GM12878 (cell line): Measurements from ENCODE around the gene NUP35. TPM values are rescaled to one million over a fixed set of nuclear protein-coding genes. Genes with fewer than 3 reads are reported as not detected.

Source experiments
- ATAC-seq: fragments of 200-7000 bp; cut with Tn5 transposase; 3 replicates; pipeline ENCODE4 v1.9.1; 2020; ENCODE audit warnings: mild to moderate bottlenecking, moderate library complexity
- BruUV-seq: library from RNA; stranded (reverse); fragments of 400-500 nt; replicated peaks from 2 replicates; lab custom pipeline; 2021; lab: Mats Ljungman, UMichigan
- CTCF ChIA-PET: fragments of 300-600 bp; sonication (Branson Sonifier 250); formaldehyde crosslinking; extraction: SDS; loops from one replicate; lab custom pipeline; 2021; ENCODE audit warnings: inconsistent platforms; lab: Yijun Ruan, JAX
- POLR2A ChIA-PET: fragments of 350-600 bp; formaldehyde crosslinking; extraction: SDS; loops from one replicate; lab custom pipeline; 2021; ENCODE audit warnings: inconsistent platforms; lab: Charles Lee
- RAD21 ChIA-PET: fragments of 300-600 bp; sonication (Branson Sonifier 250); formaldehyde crosslinking; loops from one replicate; lab custom pipeline; 2023; ENCODE audit warnings: antibody characterized with exemption; ENCODE audit not compliant: unreplicated experiment; lab: Charles Lee
- SMC1A ChIA-PET: fragments of 300-600 bp; sonication (Branson Sonifier 250); formaldehyde crosslinking; loops from one replicate; lab custom pipeline; 2023; ENCODE audit not compliant: unreplicated experiment, uncharacterized antibody; lab: Charles Lee
- DNase-seq: peaks from one replicate; pipeline ENCODE4 v3.0.0-alpha.2; 2011; ENCODE audit warnings: low read depth, low spot score
- FAIRE-seq: peaks from 3 replicates; lab custom pipeline; 2011; peaks lifted over from hg19 to GRCh38; lab: Jason Lieb, UNC
- H2AFZ ChIP-seq: 2 replicates; pipeline ENCODE4 v1.6.0; 2011; ENCODE audit warnings: low read depth, low read length, control low read depth; ENCODE audit not compliant: control insufficient read depth
- H3K27ac ChIP-seq: 2 replicates; pipeline ENCODE4 v1.5.1; 2011; ENCODE audit warnings: control low read depth; ENCODE audit not compliant: control insufficient read depth, insufficient read depth
- H3K27me3 ChIP-seq, 2 experiments: replicated peaks in 1 of 2; 2 replicates each; pipeline versions ENCODE4 v1.6.0 to v1.6.1; 2011; ENCODE audit warnings: low read length in 1 of 2; ENCODE audit not compliant: control insufficient read depth in 2 of 2, insufficient read depth in 2 of 2
- H3K36me3 ChIP-seq, 2 experiments: 2 replicates each; pipeline ENCODE4 v1.5.1; 2011; ENCODE audit warnings: low read length in 1 of 2; ENCODE audit not compliant: control insufficient read depth in 2 of 2, insufficient read depth in 2 of 2
- H3K4me1 ChIP-seq: 2 replicates; pipeline ENCODE4 v1.6.1; 2011; ENCODE audit warnings: mild to moderate bottlenecking, low read length, moderate library complexity, mixed read lengths; ENCODE audit not compliant: control insufficient read depth, insufficient read depth
- H3K4me2 ChIP-seq: 2 replicates; pipeline ENCODE4 v1.6.0; 2011; ENCODE audit warnings: control low read depth; ENCODE audit not compliant: control insufficient read depth, insufficient read depth
- H3K4me3 ChIP-seq: fragments of 200-600 bp; sonication (generic); 2 replicates; pipeline ENCODE4 v1.5.1; 2016
- H3K79me2 ChIP-seq: 2 replicates; pipeline ENCODE4 v1.6.0; 2011; ENCODE audit warnings: low read length; ENCODE audit not compliant: control insufficient read depth, insufficient read depth
- H3K9ac ChIP-seq: 2 replicates; pipeline ENCODE4 v1.8.0; 2011; ENCODE audit warnings: low read length, control low read depth, mixed read lengths; ENCODE audit not compliant: control insufficient read depth, insufficient read depth
- H3K9me3 ChIP-seq: replicated peaks from 3 replicates; pipeline ENCODE4 v1.5.1; 2011; ENCODE audit warnings: mild to moderate bottlenecking, low read length; ENCODE audit not compliant: control insufficient read depth, insufficient read depth
- H4K20me1 ChIP-seq: 2 replicates; pipeline ENCODE4 v1.6.0; 2011; ENCODE audit not compliant: control insufficient read depth, insufficient read depth
- WGBS: methylation state at CpG from one replicate; pipeline ENCODE4 v1.1.6; 2016; ENCODE audit warnings: low lambda C conversion rate; ENCODE audit not compliant: insufficient replicate concordance, insufficient coverage; ENCODE audit errors: missing lambda C conversion rate; 5-methylcytosine and 5-hydroxymethylcytosine counted together
- in situ Hi-C: fragments of 300-500 bp; cut with MboI; formaldehyde crosslinking; loops from 9 replicates; pipeline ENCODE4 v1.14.3; 2018; ENCODE audit warnings: mixed read lengths
- intact Hi-C: fragments of 100-400 bp; cut with micrococcal nuclease; formaldehyde crosslinking; loops from one replicate; pipeline ENCODE4 v1.14.2; 2022; ENCODE audit not compliant: unreplicated experiment
- polyA plus RNA-seq, 11 experiments: library from polyadenylated mRNA; depleted of rRNA in 4 of 11; unstranded in 6 of 11; stranded (reverse) in 5 of 11; fragments of >200 nt; fragmentation: Nextera tagmentation in 4 of 11; fragmentation: Illumina TruSeq in 1 of 11; extraction: Ambion mirVana in 4 of 11; extraction: Trizol in 1 of 11; gene quantifications; 1 replicate in 1 of 11; 2 replicates in 10 of 11; pipeline versions ENCODE4 v1.2.1 to v1.2.3, GENCODE V29; 2011 to 2016; ENCODE audit warnings: inconsistent platforms in 2 of 11, missing spikeins in 2 of 11, low read depth in 1 of 11
- total RNA-seq, 4 experiments: library from RNA; depleted of rRNA in 3 of 4; stranded (reverse); fragments of >200 nt in 3 of 4; fragmentation: Illumina TruSeq in 1 of 4; extraction: Trizol in 1 of 4; gene quantifications; 2 replicates each; pipeline versions ENCODE4 v1.2.1 to v1.2.3, GENCODE V29; 2013 to 2021
- TF ChIP-seq, protein P1 (sequence below): fragments of 450-650 bp; IDR thresholded peaks from 2 replicates; pipeline ENCODE4 v1.6.1; 2017; ENCODE audit warnings: borderline replicate concordance

NUP35 gene
- total and polyA plus RNA-seq, 10 of the 15 experiments (the other 5 are each of a cell fraction or from before 2014, with no cell fraction given): 21.4 to 57.3 (median 30.7) TPM

DNA sequence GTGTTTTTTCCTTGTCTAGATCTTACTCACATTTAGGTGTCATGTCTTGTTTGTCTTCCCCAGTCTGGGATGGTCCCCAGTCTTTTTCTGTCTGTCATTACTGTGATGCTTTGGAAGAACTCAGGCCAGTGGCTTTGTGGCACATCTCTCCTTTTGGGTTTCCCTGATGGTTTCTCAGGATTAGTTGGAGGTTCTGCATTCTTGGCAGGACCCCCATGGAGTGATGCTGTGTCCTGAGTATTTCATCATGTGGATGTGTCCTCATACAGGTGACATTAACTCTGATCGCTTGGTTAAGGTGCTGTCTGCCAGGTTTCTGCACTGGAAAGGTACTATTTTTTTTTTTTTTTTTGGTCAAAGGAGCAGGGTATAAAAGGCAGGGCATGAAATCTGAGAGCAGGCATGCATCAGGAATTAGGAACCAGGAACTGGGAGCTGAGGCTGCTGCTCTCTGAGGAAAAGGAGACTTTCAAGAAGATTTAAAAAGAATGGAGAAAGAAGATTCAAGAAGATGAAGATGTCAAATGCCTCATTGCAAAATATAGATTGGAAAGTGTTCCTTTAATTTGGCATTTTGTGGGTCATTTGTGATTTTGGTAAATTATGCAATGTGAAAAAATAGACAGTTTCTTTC is 85.3 kb downstream of the NUP35 start:
- Histone ChIP-seq H2AFZ (no peak overlapping the region), H3K79me2 (no peaks in the 10 kb centered on the region), H3K36me3 (no peaks in the 10 kb centered on the region; a peak in 2 of 4 replicates), H4K20me1 (no peaks in the 10 kb centered on the region), H3K27ac (no peak overlapping the region), H3K4me1 (peaks cover 13% of the 10 kb centered on the region), H3K9ac (no peak overlapping the region), H3K4me2 (no peak overlapping the region), H3K27me3 (no peaks in the 10 kb centered on the region), H3K9me3 (peaks cover 2% of the 10 kb centered on the region; the same call in 2 of the 3 replicates), H3K4me3 (no peak overlapping the region)
- ATAC-seq (no peak), DNase-seq (no peak), FAIRE-seq (no peak)
- SMC1A ChIA-PET: no interaction called here
- WGBS: 100% methylated on average over 1 of the region's 1 CpG
- CTCF ChIA-PET: no interaction called here
- in situ Hi-C loops: no loop called here
- BruUV-seq: no TSS peak
- TF ChIP-seq, protein P1, sequence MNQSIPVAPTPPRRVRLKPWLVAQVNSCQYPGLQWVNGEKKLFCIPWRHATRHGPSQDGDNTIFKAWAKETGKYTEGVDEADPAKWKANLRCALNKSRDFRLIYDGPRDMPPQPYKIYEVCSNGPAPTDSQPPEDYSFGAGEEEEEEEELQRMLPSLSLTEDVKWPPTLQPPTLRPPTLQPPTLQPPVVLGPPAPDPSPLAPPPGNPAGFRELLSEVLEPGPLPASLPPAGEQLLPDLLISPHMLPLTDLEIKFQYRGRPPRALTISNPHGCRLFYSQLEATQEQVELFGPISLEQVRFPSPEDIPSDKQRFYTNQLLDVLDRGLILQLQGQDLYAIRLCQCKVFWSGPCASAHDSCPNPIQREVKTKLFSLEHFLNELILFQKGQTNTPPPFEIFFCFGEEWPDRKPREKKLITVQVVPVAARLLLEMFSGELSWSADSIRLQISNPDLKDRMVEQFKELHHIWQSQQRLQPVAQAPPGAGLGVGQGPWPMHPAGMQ: no peak
- RAD21 ChIA-PET: no interaction called here
- POLR2A ChIA-PET: no interaction called here
- intact Hi-C loops: no loop called here

Other genes with a start within 250 kb of the NUP35 start
- 0.71 and 1.5 TPM in 2 replicates for gene NCKAP1, start 86.0 kb upstream of the NUP35 start, total RNA-seq (2014; rRNA removed)
- gene NCKAP1, start 86.0 kb upstream of the NUP35 start, total RNA-seq (2014; rRNA removed; fragmentation: Illumina TruSeq; extraction: Trizol): 1.1 and 1.3 TPM in 2 replicates
- gene NCKAP1, start 86.0 kb upstream of the NUP35 start, total RNA-seq (2021): 0.93 and 1.3 TPM in 2 replicates
- gene NCKAP1, start 86.0 kb upstream of the NUP35 start, polyA plus RNA-seq (2011; rRNA removed): 0.09 and 0.11 TPM in 2 replicates
- 0.82 and 0.93 TPM in 2 replicates for gene NCKAP1, start 86.0 kb upstream of the NUP35 start, polyA plus RNA-seq (2014; fragmentation: Illumina TruSeq; extraction: Trizol)
- gene NCKAP1, start 86.0 kb upstream of the NUP35 start, polyA plus RNA-seq (2014; fragmentation: Nextera tagmentation; extraction: Ambion mirVana): under 1 TPM; 0.31 to 0.37 TPM
- gene NCKAP1, start 86.0 kb upstream of the NUP35 start, polyA plus RNA-seq (2014; rRNA removed): 0.55 and 0.61 TPM in 2 replicates
- gene NCKAP1, start 86.0 kb upstream of the NUP35 start, polyA plus RNA-seq (2016; fragmentation: Nextera tagmentation; extraction: Ambion mirVana): under 1 TPM; 0.30 to 0.48 TPM
- gene DUSP19, start 45.7 kb upstream of the NUP35 start, total RNA-seq (2014; rRNA removed): 0.56 and 0.65 TPM in 2 replicates
- gene DUSP19, start 45.7 kb upstream of the NUP35 start, total RNA-seq (2014; rRNA removed; fragmentation: Illumina TruSeq; extraction: Trizol): 0.46 and 0.72 TPM in 2 replicates
- 0.51 and 0.80 TPM in 2 replicates for gene DUSP19, start 45.7 kb upstream of the NUP35 start, total RNA-seq (2021)
- gene DUSP19, start 45.7 kb upstream of the NUP35 start, polyA plus RNA-seq (2011; rRNA removed): 1.7 and 2.8 TPM in 2 replicates
- 0.16 and 0.19 TPM in 2 replicates for gene DUSP19, start 45.7 kb upstream of the NUP35 start, polyA plus RNA-seq (2014; fragmentation: Illumina TruSeq; extraction: Trizol)
- gene DUSP19, start 45.7 kb upstream of the NUP35 start, polyA plus RNA-seq (2014; fragmentation: Nextera tagmentation; extraction: Ambion mirVana): under 1 TPM; 0.18 to 0.58 TPM
- 0.10 and 0.58 TPM in 2 replicates for gene DUSP19, start 45.7 kb upstream of the NUP35 start, polyA plus RNA-seq (2014; rRNA removed)
- gene DUSP19, start 45.7 kb upstream of the NUP35 start, polyA plus RNA-seq (2016; fragmentation: Nextera tagmentation; extraction: Ambion mirVana): under 1 TPM; 0.56 to 0.81 TPM